PC-3 (cell line): ENCODE results near the gene UPF1.

Experiments
- EZH2 ChIP-seq: fragments of 300-600 bp; sonication (generic); IDR thresholded peaks from one replicate; pipeline ENCODE4 v1.6.1; 2017; ENCODE audit warnings: antibody characterized with exemption, mild to moderate bottlenecking, low read length; ENCODE audit not compliant: unreplicated experiment
- TF ChIP-seq, protein P1 (sequence below): fragments of 300-600 bp; sonication (generic); conservative IDR thresholded peaks from 2 replicates; pipeline ENCODE4 v1.5.1; 2017; ENCODE audit warnings: antibody characterized with exemption, low read depth, mild to moderate bottlenecking, low read length

GRCh38 chr19:18869023-18869618 is 37.4 kb downstream of the UPF1 start:
- TF ChIP-seq, protein P1, sequence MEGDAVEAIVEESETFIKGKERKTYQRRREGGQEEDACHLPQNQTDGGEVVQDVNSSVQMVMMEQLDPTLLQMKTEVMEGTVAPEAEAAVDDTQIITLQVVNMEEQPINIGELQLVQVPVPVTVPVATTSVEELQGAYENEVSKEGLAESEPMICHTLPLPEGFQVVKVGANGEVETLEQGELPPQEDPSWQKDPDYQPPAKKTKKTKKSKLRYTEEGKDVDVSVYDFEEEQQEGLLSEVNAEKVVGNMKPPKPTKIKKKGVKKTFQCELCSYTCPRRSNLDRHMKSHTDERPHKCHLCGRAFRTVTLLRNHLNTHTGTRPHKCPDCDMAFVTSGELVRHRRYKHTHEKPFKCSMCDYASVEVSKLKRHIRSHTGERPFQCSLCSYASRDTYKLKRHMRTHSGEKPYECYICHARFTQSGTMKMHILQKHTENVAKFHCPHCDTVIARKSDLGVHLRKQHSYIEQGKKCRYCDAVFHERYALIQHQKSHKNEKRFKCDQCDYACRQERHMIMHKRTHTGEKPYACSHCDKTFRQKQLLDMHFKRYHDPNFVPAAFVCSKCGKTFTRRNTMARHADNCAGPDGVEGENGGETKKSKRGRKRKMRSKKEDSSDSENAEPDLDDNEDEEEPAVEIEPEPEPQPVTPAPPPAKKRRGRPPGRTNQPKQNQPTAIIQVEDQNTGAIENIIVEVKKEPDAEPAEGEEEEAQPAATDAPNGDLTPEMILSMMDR, result no peak
- no peak for TF ChIP-seq EZH2
